HepG2 (cell line): ENCODE data around the gene NTM.

Source experiments
- DR1 ChIP-seq: sonication (generic); formaldehyde crosslinking; IDR thresholded peaks from 2 replicates; pipeline ENCODE4 v1.8.0; 2021; ENCODE audit warnings: mild to moderate bottlenecking, missing genetic modification reagents, inconsistent platforms
- HDAC6 ChIP-seq: fragments of 200-600 bp; sonication (generic); IDR thresholded peaks from 2 replicates; pipeline ENCODE4 v1.7.0; 2017; ENCODE audit warnings: mild to moderate bottlenecking, antibody characterized with exemption, low read length, low read depth
- HNF4A ChIP-seq: sonication (generic); formaldehyde crosslinking; IDR thresholded peaks from 2 replicates; pipeline ENCODE4 v1.4.0; 2020; ENCODE audit warnings: missing genetic modification reagents

GRCh38 chr11:131762346-131763110 is 392.1 kb downstream of the NTM start:
- TF ChIP-seq HNF4A (CRISPR knock-in tag): no peak
- no peak for TF ChIP-seq DR1 (CRISPR knock-in tag)
- no peak for TF ChIP-seq HDAC6
